ENCODE data around the gene NECTIN1. TPM values are rescaled to one million over a fixed set of nuclear protein-coding genes. Genes with fewer than 3 reads are reported as not detected.

The NECTIN1 gene
- total and polyA plus RNA-seq, 2 of the 13 experiments (the other 11 are each of a cell fraction or from before 2014, with no cell fraction given) = 3.9 to 7.3 TPM

- TF ChIP-seq MTF2 (CRISPR knock-in tag; IDR thresholded peaks at IDR 0.05; ENCODE audit: borderline replicate concordance) (no peak), STAG1 (CRISPR knock-in tag; IDR thresholded peaks at IDR 0.05) (no peak), THRA (CRISPR knock-in tag; IDR thresholded peaks at IDR 0.05; ENCODE audit: borderline replicate concordance) (no peak), MYC (CRISPR knock-in tag; IDR thresholded peaks at IDR 0.05; ENCODE audit: borderline replicate concordance) (no peak)
- TF ChIP-seq, protein P1, sequence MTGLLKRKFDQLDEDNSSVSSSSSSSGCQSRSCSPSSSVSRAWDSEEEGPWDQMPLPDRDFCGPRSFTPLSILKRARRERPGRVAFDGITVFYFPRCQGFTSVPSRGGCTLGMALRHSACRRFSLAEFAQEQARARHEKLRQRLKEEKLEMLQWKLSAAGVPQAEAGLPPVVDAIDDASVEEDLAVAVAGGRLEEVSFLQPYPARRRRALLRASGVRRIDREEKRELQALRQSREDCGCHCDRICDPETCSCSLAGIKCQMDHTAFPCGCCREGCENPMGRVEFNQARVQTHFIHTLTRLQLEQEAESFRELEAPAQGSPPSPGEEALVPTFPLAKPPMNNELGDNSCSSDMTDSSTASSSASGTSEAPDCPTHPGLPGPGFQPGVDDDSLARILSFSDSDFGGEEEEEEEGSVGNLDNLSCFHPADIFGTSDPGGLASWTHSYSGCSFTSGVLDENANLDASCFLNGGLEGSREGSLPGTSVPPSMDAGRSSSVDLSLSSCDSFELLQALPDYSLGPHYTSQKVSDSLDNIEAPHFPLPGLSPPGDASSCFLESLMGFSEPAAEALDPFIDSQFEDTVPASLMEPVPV (CRISPR knock-in tag; IDR thresholded peaks at IDR 0.05) = no peak
- TF ChIP-seq, protein P2, sequence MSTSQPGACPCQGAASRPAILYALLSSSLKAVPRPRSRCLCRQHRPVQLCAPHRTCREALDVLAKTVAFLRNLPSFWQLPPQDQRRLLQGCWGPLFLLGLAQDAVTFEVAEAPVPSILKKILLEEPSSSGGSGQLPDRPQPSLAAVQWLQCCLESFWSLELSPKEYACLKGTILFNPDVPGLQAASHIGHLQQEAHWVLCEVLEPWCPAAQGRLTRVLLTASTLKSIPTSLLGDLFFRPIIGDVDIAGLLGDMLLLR (CRISPR knock-in tag; IDR thresholded peaks at IDR 0.05) = no peak
Measured at GRCh38 chr11:119692540-119692820, 36.5 kb downstream of the NECTIN1 start (continued).

DNA sequence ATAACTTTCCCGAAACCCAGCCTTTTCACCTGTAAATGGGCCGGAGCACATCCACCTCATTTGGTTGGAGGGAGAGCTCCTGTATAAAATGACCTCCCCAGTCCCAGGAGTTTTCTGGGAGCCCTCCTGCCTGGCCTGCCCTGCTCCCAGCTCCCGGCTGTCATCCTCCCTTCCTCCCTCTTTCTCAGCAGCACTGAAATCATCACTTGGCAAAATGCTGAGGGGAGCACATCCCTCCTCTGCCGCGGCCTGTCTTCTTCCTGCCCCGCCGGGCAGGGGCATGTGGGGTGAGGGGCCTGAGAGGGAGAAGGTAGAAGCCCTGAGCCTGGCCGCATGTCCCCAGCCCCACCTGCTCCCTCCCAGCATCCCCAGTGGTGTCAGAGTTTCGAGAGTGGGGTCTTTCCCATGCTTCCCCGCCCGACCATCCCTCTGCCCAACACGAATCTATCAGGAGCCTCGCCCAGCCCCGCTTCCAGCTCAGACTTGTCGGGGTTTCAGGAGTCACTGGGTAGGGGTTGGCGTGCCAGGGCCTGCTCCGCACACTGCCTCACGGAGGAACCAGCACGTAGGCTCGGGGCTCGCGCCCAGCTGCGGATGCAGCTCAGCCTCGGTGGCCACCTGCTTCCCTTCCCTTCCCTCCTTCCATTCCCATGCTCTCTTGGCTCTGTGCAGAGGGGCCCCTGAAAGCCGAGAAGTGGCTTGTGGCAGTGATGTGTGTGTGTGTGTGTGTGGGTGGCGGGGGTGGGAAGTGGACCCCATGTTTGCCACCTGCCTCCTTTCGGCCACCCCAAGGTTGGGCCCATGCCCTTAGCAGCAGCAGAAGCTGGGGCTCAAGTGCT lies 37.1 kb downstream of the NECTIN1 start:
- no TSS peak for BruUV-seq (replicated peaks)
- no peaks in the 10 kb centered on the region for H3K9me3 ChIP-seq (ENCODE audit: low read length)
- DNase-seq (ENCODE audit: low spot score) = no peak
- ChIA-PET CTCF (ENCODE audit: low intra/inter-chr PET ratio, low total read pairs) (interaction anchor here (2.3 kb wide), 1 partner anchor 37 kb away, joined by 5 read pairs; the partner anchor contains the start of gene NECTIN1), POLR2A (interaction anchor here (1.2 kb wide), 1 partner anchor 37 kb away, joined by 3 read pairs; the partner anchor contains the start of gene NECTIN1)
- FAIRE-seq = no peak
- no peak overlapping the region for H3K4me2 ChIP-seq (ENCODE audit: low read depth, low read length)
- H2AFZ ChIP-seq (ENCODE audit: low read length) = no peak overlapping the region
- no peaks in the 10 kb centered on the region for H3K79me2 ChIP-seq (ENCODE audit: insufficient read depth, low read length)
- no peaks in the 10 kb centered on the region for H3K36me3 ChIP-seq (replicated peaks in 1 of 2; ENCODE audit: control insufficient read depth in 1 of 2, insufficient read depth in 2 of 2, low read length in 2 of 2)
- no peaks in the 10 kb centered on the region for H3K27me3 ChIP-seq (ENCODE audit: control insufficient read depth in 1 of 2, insufficient read depth in 2 of 2, low read length in 2 of 2)
- intact Hi-C loops (cut with micrococcal nuclease; ENCODE audit: unreplicated experiment) = no loop called here
- 97% methylated on average over 24 of the region's 27 CpGs for WGBS (ENCODE audit: low lambda C conversion rate)
- H3K4me1 ChIP-seq (ENCODE audit: insufficient read depth, low read length) = peaks cover 60% of the 10 kb centered on the region
- no peaks in the 10 kb centered on the region for H4K20me1 ChIP-seq (ENCODE audit: insufficient read depth, low read length)
- ATAC-seq = no peak
- in situ Hi-C loops (cut with HindIII; ENCODE audit: extremely low pct_ligation_motif_present, low pct_unique_long_range_greater_than_20kb) = no loop called here
- H3K27ac ChIP-seq (ENCODE audit: extremely low read length, insufficient read depth, low read length) = no peak overlapping the region
- H3K9ac ChIP-seq (ENCODE audit: insufficient read depth, low read depth, low read length) = no peak overlapping the region
- no peak overlapping the region for H3K4me3 ChIP-seq (replicated peaks in 1 of 3; ENCODE audit: insufficient read depth in 1 of 3, low read depth in 2 of 3, low read length in 3 of 3)
- TF ChIP-seq ZNF136 (CRISPR knock-in tag; IDR thresholded peaks at IDR 0.05; ENCODE audit: low read depth) = no peak

Measured in HepG2 (cell line).